HG03066 (cell line): Measurements from ENCODE around the gene LEP.
"Not testable (repeated sequence)": the region's sequence is repeated elsewhere in the genome, so short reads cannot be mapped to it uniquely, and the experiment has no call there.

Experiments used
- ATAC-seq: cut with Tn5 transposase; IDR thresholded peaks from one replicate; pipeline ENCODE4 v1.9.1; 2021; ENCODE audit warnings: low read depth; ENCODE audit not compliant: unreplicated experiment

LEP gene

DNA sequence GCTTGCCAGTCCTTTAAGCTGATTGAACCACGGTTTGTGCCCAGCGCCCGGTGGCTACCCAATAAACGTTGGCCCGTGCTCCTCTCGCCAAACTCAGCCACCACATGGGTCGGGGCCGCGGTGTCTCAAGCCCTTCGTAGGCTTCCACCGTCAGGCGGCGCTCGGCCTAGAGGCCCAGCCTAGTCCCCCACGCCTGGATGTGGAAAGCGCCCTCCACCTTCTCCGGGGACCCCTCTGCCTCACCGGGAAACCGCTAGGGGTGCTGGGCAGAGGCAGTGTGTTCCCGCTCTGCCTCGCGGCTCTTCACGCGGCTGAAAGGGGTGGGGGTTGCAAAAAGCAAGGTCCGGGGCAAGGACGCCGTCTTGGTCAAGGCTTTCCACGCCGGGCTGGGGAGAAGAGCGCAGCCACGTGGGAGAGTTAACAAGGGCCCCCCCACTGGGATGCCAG lies 29.8 kb downstream of the LEP start:
- no peak for ATAC-seq

GRCh38 chr7:128271471-128271941 lies 30.4 kb downstream of the LEP start:
- ATAC-seq = no peak

DNA sequence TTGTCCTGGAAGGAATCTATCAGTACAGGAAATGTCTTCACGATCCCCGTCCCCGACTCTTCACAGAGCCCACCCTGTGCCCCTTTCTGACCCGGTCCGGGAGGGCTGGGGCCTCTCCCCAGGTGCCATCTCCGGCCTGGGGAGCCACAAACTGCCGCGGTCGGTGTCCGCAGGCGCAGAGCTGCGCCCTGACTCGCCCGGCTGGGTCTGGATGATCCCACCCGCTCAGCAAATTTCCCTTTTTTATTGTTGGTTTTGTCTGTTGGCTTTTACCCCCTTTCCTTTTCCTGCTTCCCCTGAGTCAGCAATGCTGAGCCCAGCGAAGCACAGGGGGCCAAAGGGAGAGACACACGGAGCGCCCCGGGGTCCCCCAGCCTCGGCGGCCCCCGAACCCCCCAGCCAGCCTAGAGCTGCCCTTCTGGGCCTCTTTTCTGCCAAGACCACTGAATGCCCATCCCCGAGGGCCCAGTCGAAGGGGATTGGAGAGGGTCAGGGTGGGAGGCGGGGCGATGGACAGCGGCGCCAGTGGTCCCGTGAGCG lies 30.9 kb downstream of the LEP start:
- ATAC-seq = no peak

DNA sequence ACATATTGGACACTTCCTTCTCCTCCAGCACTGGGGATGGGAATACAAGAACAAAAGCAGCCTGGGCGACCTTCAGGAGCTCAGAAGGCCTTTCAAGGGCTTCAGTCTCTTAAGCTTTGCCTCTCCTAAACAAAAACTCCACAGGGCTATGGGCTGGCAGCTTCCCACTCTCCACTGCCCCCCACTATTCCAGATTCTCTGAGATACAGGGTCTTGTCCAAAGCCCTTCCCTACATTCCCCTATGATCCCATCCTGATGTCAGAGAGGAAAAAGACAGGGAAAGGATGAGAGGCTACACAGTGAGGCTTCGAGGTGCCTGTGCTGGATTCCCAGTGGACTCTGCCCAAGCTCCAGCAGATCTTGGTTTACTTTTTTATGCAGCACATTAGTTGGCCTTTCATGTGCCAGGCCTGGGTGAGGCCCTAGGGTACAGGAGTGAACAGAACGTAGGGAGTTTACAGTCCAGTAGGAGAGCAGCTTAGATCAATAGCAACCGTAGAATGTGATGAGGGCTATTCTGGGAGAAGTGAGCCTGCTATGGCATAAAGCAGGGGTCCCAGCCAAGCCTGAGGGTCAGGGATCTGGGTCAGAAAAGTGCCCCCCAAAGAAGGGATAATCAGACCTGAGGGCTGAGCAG lies 33.3 kb downstream of the LEP start:
- ATAC-seq = no peak

GRCh38 chr7:128274884-128275603 lies 34.0 kb downstream of the LEP start:
- no peak for ATAC-seq

- ATAC-seq = no peak
These were observed 34.6 kb downstream of the LEP start for GRCh38 chr7:128275681-128276080.

DNA sequence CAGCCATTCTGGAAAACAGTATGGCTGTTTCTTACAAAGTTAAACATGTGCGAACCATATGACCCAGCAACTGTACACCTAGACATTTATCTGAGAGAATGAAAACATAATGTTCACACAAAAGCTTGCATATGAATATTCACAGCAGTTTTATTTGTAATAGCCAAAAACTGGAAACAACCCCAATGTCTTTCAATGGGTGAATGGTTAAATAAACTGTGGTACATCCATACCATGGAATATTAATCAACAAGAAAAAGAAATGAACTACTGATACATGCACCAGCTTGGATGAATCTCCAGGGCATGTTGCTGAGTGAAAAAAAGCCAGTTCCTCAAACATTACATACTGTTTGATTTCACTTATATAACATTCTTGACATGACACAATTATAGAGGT lies 37.3 kb downstream of the LEP start:
- no peak for ATAC-seq

DNA sequence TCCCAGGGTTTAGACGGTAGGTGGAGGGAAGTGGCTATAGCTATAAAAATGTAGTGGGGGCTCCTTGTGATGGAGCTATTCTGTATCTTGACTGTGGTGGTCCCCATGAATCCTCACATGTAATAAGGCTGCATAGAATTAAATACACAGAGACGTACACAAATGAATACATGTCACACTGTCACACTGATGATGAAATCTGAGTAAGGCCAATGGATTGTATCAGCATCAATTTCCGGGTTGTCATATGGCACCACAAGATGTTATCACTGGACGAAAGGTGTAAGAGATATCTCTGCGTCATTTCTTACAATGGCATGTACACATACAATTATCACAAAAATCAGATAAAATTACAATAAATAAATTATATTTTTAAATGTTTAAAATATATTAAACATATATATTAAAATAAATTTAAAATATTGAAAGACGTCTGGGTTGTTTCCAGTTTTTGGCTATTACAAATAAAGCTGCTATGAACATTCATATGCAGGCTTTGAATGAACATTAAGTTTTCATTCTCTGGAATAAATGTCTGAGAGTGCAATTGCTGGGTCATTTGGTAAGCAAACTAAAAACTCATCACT lies 38.1 kb downstream of the LEP start:
- no peak for ATAC-seq

- not testable (repeated sequence) for ATAC-seq
These were observed 39.4 kb downstream of the LEP start for GRCh38 chr7:128280451-128280850.

DNA sequence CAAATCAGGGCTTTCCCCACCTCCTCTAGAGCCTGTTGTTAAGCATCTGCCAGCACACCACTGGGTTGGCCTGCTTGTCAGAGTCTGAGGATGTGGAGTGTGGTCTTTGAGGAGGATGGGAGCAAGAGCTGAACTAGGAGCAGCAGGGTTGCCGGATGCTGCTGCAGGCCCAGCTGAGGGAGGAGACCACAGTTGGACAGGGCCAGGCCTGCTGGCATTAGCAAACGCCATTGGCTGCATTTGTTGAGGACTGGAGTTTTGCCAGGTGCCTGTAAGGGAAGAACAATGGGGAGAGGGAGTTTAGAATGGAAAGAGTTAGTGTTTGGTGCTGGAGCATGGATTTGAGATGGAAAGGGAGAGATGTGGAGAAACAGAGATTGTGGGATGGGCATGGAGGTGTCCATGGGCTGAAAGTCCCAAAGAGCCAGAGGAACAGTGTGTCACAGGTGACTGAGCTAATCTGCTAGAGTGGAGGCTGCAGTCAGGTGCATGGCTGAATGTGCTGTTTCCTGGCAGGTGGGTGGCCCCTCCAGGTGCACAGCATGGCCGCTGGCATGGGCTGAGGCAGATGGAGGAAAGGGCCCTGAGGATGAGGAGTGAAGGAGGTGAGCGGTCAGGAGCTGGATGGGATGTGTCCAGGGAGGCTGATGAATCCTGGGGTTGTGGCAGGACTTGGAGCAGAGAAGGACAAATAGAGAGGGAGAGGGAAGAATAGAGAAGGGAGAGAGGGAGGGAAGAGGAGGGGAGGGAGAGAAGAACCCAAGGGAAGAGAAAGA lies 40.7 kb downstream of the LEP start:
- no peak for ATAC-seq

GRCh38 chr7:128284102-128284501 lies 43.0 kb downstream of the LEP start:
- no peak for ATAC-seq

GRCh38 chr7:128287556-128287955 lies 46.5 kb downstream of the LEP start:
- no peak for ATAC-seq

DNA sequence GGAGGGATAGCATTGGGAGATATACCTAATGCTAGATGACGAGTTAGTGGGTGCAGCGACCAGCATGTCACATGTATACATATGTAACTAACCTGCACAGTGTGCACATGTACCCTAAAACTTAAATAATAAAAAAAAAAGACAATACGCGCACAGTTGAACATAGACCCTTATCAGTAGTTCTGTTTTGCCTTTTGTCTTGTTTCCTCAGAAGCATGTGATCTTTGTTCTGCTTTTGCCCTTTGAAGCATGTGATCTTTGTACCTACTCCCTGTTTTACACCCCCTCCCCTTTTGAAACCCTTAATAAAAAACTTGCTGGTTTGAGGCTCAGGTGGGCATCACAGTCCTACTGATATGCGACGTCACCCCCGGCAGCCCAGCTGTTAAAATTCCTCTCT lies 56.9 kb downstream of the LEP start:
- ATAC-seq = not testable (repeated sequence)

GRCh38 chr7:128299109-128299607 lies 58.1 kb downstream of the LEP start:
- ATAC-seq = no peak

GRCh38 chr7:128302139-128302538 lies 61.1 kb downstream of the LEP start:
- no peak for ATAC-seq

GRCh38 chr7:128303133-128303532 lies 62.1 kb downstream of the LEP start:
- no peak for ATAC-seq

DNA sequence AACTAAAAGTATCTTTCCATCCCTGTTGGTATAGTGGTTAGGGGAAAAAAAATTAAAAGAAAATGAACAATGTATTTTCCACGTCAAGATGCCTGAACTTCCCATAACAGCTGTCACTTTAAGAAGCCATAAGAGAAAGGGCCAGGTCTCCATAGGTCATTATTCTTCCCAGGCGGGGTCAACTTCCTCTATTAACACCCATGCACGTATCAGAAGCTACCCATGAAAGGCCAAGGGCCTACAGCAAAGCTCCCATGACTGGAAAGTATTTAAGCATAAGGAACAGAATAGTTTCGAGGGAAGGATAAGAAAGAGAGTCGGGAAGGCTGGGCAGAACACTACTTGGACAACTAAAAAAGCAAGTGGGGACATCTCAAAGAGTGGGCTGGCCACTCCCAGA lies 62.6 kb downstream of the LEP start:
- ATAC-seq = no peak

DNA sequence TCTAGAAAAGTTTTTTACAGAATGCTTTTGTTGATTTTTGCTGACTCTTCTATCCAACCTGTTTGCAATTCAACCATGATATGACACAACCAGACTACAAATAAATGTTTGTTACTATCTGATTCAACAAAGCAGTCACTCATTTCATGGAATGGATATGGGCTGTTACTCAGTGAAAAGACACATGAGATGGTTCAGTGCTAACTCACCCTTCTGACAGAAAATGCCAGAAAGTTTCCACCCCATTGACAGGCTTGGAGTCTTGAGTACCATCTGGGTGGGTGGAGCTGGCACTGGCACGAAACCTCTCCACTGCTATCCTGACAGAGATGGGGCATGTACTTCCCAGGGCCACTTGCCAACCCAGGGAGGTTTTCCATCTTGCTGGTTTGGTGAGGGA lies 63.1 kb downstream of the LEP start:
- ATAC-seq = no peak

DNA sequence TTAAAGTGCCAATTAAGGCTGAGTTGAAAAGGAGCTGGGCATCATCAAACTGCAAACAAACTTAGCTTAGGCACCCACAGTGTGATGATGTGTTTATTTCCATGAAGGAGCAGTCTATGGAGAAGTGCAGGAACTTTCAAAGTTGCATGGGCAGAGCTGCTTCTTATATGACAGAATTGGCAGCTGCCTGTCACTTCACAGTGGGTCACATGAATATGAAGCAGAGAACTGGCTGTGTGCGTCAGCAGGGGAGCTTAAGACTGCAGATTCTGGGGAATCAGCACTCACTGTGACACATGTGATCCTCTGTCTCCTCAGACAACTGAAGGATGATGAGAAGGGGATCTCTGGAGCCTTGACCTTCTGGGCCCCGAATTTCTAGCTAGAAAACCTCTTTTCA lies 66.0 kb downstream of the LEP start:
- no peak for ATAC-seq
